Activated CD4-positive, CD25-positive, alpha-beta regulatory T cell treated with anti-CD3 and anti-CD28 coated beads, Interleukin-2, amount 50 U/mL, for 16 hours (primary cell): ENCODE data around the gene AMPH.

Experiments
- DNase-seq: peaks from one replicate; pipeline ENCODE4 v3.0.0-alpha.2; 2020; ENCODE audit warnings: low read depth, low spot score

The AMPH gene

DNA sequence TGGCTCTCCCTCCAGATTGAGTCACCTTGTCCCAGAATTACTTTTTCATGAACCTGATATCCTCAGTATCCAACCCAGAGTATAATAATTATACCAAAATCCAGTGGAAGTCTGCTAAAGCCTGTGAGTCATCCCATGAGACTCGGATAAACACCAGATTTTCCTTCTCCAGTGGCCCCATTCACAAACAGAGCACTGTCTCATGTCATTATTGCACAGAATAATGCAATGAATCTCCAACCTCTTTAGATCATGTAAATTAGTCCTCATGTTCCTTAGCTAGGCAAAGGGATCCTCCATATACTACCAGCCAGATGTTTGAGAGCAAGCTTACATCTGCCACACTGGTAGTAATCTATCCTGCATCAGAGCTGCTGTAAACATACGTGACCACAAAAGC, 89.0 kb downstream of the AMPH start:
- DNase-seq: no peak

DNA sequence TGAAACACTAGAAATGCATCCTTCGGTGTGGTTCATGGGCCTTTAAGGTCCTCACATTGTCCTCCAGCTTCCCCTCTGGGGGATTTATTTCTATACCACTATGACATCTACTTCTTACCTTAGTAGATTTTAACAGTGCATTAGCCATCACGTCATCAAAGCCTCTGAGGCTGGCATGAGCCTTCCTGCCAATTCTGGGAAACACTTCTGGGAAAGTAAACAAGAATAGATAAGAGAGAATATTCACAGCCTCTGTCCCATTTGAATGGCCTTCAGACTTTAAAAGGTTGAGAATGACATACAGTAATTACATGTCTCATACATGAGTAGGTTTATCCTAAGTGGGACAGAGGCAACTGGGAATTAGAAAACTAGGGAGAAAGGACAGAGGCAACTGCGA, 89.7 kb downstream of the AMPH start:
- DNase-seq: no peak

- DNase-seq: no peak
Observed at GRCh38 chr7:38539477-38540081, 91.6 kb downstream of the AMPH start.

- no peak for DNase-seq
Observed at GRCh38 chr7:38535073-38535472, 96.1 kb downstream of the AMPH start.

DNA sequence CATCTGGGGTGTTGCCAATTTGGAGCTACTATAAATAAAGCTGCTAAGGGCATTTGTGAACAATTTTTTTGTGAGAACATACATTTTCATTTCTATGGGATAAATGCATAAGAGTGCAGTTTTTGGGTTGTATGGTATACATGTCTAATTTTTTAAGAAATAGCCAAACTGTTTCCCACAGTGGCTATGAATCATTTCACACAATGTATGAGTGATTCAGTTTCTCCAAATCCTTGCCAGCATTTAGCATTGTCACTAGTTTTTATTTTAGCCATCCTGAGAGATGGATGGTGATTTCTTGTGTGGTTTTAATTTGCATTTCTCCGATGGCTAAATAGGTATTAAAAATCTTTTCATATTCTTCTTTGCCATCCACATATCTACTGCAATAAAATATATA, 105.3 kb downstream of the AMPH start:
- DNase-seq: no peak

- DNase-seq: no peak
Observed at GRCh38 chr7:38524786-38525185, 106.4 kb downstream of the AMPH start.

DNA sequence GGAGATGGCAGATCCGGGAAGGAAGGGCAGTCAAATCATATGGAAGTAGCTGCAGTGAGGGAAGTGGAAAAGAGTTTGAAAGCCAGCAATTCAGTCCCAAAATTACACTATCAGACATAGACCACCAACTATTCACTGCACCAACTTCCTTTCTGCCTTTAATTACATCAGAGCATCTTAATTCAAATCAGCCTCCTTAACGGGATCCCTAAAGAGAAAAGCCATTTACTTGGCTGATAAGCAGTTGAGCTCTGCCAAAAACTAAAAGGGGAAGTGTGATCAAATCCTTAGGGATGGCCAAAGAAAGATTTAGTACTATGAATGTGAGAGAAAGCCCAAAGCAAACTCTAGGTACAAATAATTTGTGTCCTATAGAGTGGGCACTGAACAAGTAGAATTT, 110.4 kb downstream of the AMPH start:
- no peak for DNase-seq

DNA sequence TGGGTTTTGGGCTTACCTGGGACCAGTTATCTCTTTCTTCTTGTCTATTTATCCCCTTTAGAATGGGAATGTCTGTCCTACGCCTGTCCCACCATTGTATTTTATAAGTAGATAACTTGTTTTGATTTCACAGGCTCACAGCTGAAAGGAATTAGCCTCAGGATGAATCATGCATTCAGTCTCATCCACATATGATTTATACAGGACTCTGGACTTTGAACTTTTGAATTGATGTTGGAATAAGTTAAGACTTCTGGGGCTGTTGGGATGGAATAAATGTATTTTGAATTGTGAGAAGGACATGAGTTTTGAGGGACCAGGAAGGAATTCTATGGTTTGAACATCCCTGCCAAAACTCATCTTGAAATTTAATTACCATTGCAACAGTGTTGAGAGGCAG, 112.6 kb downstream of the AMPH start:
- no peak for DNase-seq

DNA sequence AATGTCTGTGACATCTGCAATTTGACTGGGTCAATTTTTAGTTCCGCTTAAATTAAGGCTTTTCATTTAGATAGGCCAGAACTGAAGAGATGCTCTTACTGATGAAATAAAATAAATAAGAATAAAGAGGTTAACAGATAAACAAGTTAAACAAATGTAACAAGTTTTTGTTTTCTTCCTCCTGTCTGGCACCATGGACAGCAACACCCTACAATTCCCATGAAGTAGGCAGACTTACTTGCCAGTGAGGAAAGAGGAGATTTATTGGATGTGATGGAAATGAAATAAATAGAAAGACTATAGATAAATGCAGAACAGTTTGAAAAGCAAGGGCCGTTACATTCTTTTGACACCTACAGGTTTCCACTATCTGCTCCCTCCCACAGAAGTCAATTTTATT, 118.5 kb downstream of the AMPH start:
- DNase-seq: no peak

GRCh38 chr7:38512291-38512690, 118.9 kb downstream of the AMPH start:
- DNase-seq: no peak

GRCh38 chr7:38507384-38507783, 123.8 kb downstream of the AMPH start:
- DNase-seq: no peak

DNA sequence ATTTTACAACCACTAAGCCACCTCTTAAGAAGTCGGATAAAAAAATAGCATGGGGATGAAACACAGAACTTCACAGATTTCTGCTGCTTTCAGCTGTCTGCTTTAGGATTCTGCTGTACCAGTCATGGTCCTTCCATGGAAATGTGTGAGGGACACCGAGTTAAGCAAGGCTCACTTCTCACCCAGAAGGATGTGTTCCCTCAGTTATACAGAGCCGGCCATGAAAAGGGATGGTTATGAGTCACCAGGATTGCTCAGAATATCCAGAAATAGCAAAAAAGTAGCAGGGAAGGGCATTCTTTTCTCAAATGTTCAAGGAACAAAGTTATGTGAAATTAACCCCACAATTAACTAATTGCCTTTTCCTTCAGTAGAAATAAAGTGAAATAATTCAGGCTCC, 124.4 kb downstream of the AMPH start:
- DNase-seq: no peak

GRCh38 chr7:38506004-38506403, 125.2 kb downstream of the AMPH start:
- DNase-seq: no peak

DNA sequence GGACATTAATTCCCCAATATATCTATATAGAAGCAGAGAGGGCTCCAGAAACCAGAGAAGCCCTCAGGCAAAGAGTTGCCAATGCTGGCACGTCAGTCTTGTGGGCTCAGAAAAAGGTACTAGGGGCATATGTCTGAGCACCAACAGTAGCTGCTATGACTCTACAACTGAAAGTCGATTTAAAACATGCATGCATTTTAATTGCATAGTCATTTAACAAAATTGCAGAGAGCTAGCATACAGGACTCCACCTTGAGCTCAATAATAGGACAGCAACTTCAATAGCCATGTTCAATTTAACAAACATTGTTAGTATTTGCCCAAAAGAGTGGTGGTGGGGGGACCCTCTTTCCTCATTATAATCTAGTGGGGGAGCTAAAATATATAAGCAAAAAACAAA, 126.5 kb downstream of the AMPH start:
- no peak for DNase-seq

GRCh38 chr7:38502848-38503247, 128.3 kb downstream of the AMPH start:
- no peak for DNase-seq

DNA sequence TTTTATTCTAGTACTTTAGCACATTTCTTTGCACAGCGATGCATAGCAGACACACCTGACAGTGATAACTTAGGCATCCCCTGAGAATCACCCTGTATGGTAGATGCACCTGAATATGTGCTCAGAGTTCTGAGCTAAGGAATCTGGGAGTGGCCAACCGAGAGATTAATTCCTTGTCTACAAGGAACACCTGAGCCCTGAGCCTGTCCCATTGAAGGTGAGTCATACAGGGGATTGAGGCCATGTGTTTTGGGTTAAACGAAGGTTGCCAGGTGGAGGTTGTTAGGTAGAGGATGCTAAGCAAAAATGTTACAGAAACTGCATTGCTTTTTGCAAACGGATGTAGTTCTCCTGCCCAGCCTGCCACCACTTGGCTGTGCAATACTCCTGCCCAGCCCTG, 128.9 kb downstream of the AMPH start:
- no peak for DNase-seq

DNA sequence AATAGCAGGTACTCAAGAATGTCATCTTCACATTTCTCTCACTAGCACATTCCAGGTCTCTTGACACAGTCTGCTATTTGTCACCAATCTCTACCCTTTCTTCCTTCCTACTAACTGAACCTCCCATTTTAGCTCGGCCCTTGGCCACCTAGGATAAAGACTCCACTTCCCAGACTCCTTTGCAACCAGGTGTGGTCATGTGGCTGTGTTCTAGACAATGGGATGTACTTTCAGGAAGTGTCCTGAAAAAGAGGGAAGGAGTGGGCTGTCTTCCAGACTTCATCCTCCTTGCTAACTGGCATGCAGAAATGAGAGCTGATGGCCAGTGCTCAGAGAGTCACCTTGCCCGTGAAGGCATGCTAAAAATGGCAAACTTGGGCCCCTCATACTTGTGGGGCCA, 139.2 kb downstream of the AMPH start:
- no peak for DNase-seq

- DNase-seq: no peak
Observed at GRCh38 chr7:38482521-38482920, 148.7 kb downstream of the AMPH start.

DNA sequence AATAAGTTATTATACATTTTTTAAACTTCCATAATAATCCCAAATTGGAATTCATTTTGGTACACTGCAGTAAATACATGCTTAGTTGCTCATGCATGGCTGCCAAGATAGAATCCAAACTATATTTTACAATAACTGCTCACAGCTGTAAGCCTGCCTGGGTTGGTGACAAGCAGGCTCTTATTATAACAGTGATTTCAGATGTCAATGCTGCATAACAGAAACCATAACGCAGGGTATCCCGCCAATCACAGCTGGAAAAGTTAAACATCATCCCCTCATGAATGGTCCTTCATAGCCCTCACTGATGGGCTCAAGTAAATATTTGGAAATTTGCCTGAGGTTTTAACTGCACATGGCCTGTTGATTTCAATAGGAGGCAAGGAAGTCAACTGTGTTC, 149.8 kb downstream of the AMPH start:
- no peak for DNase-seq

DNA sequence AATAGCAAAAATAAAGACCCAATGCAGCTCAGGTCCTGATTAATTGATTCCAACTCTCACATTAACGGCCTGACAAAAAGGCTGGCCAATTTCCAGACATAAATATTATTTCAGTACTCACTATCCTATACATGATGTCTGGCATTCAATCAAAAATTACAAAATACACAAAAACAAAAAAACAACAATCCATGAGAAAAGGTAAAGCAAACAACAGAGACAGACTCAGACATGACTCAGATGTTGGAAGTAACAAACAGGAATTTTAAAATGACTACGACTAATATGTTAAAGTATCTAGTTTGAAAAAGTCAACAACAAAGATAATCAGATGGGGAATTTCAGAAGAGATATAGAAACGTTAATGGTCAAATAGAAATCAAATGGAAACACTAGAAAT, 152.8 kb downstream of the AMPH start:
- no peak for DNase-seq

DNA sequence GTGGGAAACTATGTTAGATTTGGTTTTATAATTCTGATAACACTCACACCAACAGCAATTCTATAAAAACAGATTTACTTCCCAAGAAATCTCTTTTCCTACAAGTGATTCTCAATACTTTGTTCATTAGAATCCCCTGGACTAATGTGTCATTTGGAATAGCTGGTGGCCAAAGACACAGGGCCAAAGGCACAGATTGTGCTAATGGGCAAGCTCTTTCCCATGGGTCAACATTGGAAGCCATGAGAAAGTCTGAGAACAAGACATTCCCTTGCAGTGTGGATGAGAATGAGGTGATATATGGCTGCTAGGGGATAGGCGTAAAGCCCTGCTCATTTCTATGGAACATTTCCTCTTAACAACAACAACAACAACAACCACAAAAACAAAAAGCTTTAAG, 153.8 kb downstream of the AMPH start:
- DNase-seq: no peak

DNA sequence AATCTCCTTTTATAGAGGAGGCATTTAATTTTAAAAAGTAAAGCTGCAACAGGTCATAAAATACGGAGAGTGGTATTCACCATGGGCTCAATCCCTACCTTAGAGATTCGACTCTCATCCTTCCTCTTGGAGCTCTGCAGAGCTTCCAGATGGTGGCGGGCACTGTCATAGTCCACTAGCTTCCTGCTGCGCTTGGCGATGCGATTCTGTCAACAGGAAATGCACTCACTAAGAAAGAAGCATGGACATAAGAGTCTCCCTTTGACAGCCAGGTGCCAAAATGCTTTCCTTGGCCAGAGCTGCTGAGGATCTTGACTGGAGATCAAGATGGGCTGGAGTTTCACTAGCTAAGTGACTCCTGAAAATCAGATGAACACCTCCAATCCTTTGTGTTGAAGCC, 154.4 kb downstream of the AMPH start:
- no peak for DNase-seq

GRCh38 chr7:38465956-38466355, 165.2 kb downstream of the AMPH start:
- no peak for DNase-seq
